Aorta (tissue), 5 donors: ENCODE results near the gene ST6GAL1. TPM values are rescaled to one million over a fixed set of nuclear protein-coding genes. Genes with fewer than 3 reads are reported as not detected.

Source experiments
- ATAC-seq: fragments of 200-7000 bp; cut with Tn5 transposase; one replicate; pipeline ENCODE4 v1.9.1; 2022; ENCODE audit warnings: moderate library complexity; ENCODE audit not compliant: low FRiP score
- DNase-seq, 2 donors: peaks; one replicate each; pipeline ENCODE4 v3.0.0-alpha.2; 2020
- H3K27ac ChIP-seq, 2 donors: one replicate each; pipeline ENCODE4 v1.5.1; 2013; ENCODE audit warnings: low read length in 2 of 2, mild to moderate bottlenecking in 2 of 2, moderate library complexity in 2 of 2, control low read depth in 1 of 2, inconsistent platforms in 1 of 2, low read depth in 1 of 2
- H3K27me3 ChIP-seq, 2 donors: one replicate each; pipeline ENCODE4 v1.6.1; 2013; ENCODE audit warnings: control low read depth in 1 of 2, low read length in 1 of 2, mild to moderate bottlenecking in 1 of 2, moderate library complexity in 1 of 2; ENCODE audit not compliant: insufficient read depth in 2 of 2, control insufficient read depth in 1 of 2
- H3K36me3 ChIP-seq, 2 donors: one replicate each; pipeline ENCODE4 v1.6.1; 2013; ENCODE audit warnings: control low read depth in 1 of 2, low read length in 1 of 2, mild to moderate bottlenecking in 1 of 2; ENCODE audit not compliant: insufficient read depth in 2 of 2, control insufficient read depth in 1 of 2
- H3K4me1 ChIP-seq, 2 donors: one replicate each; pipeline ENCODE4 v1.6.1; 2013; ENCODE audit warnings: low read length in 2 of 2, control low read depth in 1 of 2, mild to moderate bottlenecking in 1 of 2, moderate library complexity in 1 of 2; ENCODE audit not compliant: insufficient read depth in 2 of 2, control insufficient read depth in 1 of 2
- H3K4me3 ChIP-seq, 2 donors: one replicate each; pipeline ENCODE4 v1.5.1; 2013; ENCODE audit warnings: low read length in 2 of 2, control low read depth in 1 of 2, mild to moderate bottlenecking in 1 of 2
- H3K9me3 ChIP-seq: one replicate; pipeline ENCODE4 v1.6.1; 2013; ENCODE audit warnings: mild to moderate bottlenecking, low read length; ENCODE audit not compliant: control insufficient read depth
- WGBS, 2 donors: extraction: QIAGEN DNeasy Blood & Tissue Kit; methylation state at CpG; one replicate each; pipeline ENCODE4 v1.1.7; 2013; 5-methylcytosine and 5-hydroxymethylcytosine counted together
- intact Hi-C, 2 donors: fragments of 100-400 bp; cut with DNase I; formaldehyde crosslinking; loops; one replicate each; pipeline versions ENCODE4 v1.14.2 to v1.15.0; 2022
- polyA plus RNA-seq, 2 donors: library from polyadenylated mRNA; stranded (reverse); fragments of 200-250 nt; gene quantifications; one replicate each; pipeline ENCODE4 v1.2.3, GENCODE V29; 2013
- total RNA-seq, 2 donors: library from RNA; stranded (reverse); fragmentation: NEBNext Ultra II Directional; extraction: Animal tissue kit (Norgen Biotek cat#: 25700); gene quantifications; one replicate each; pipeline ENCODE4 v1.2.1, GENCODE V29; 2021
- donor health status: healthy with polysubstance abuse.
- donor health status: Bipolar disorder and iron deficiency.
- donor health status: DM: no; HTN: no; CAD: no.
- donor health status: DM: no; HTN: no; CAD: no.
- donor health status: DM: yes; HTN: yes; CAD: no.

The ST6GAL1 gene
- total and polyA plus RNA-seq, 4 donors, result 11.8 to 140 (median 50.4) TPM

DNA sequence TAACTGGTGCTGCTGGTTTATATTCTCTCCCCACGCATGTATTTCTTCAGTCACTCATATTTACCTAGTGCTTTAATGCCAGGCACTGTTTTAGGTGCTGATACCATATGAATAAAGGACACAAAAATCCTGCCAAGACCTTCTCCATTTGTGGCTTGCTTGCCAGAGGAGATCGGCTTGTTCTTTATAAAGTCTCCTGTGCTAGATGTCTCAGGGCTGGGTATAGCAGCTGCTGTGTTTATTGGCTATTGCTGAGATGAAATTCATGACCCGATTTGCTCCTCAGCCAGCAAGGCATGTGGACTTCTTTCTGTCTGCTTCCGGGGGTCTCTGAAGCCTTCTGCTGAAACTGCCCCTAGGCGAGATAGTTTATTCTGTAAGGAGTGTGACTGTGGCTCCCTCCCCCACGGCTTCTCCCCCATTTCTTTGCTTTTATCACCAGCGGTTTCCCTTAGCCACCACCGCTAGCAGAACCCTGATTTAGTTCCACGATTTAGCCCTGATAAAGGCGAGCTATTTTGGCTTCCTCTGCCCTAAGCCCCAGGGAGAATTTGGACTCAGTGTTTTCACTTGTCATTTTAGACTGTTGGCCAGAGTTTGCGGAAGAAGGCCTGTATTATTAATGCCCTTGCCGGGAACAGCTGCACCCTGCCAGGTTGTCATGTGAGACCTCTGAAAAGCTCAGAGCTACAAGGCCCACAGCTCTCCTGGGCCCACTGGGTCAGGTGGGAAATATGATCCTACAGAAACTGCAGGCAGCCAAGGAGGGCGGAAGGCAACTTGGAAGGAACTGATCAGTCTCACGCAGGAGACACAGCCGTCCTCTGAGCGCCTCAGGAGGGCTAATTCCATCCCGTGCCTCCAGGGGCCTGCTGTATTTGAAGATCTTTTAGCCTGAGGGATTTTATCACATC is 46.8 kb downstream of the ST6GAL1 start:
- Histone ChIP-seq H3K4me1 (peaks cover 4 to 7% of the 10 kb centered on the region in 2 donors), H3K27ac (peak overlapping the region; percentile 52 to 98), H3K36me3 (no peaks in the 10 kb centered on the region), H3K27me3 (no peaks in the 10 kb centered on the region), H3K9me3 (no peaks in the 10 kb centered on the region), H3K4me3 (no peak overlapping the region)
- WGBS, 2 donors, result 4 to 5% methylated on average over 17 of the region's 17 CpGs
- intact Hi-C loops, result loop anchor here (5.0 to 10.0 kb wide), 3 partner anchors 45 to 210 kb away; partner anchors contain the start of gene ST6GAL1 (in 1 of the 2)
- peak; percentile 87 to 91 for DNase-seq
- peak; percentile 91 for ATAC-seq

GRCh38 chr3:186978712-186979111 is 48.4 kb downstream of the ST6GAL1 start:
- peak overlapping the region in 1 of 2 donors; percentile 45 for H3K27ac ChIP-seq
- intact Hi-C loops, result loop anchor here (5.0 to 10.0 kb wide), 3 partner anchors 46 to 209 kb away; partner anchors contain the start of gene ST6GAL1 (in 1 of the 2)
- peaks cover 4 to 7% of the 10 kb centered on the region in 2 donors for H3K4me1 ChIP-seq

GRCh38 chr3:186979852-186980251 is 49.5 kb downstream of the ST6GAL1 start:
- ATAC-seq, result no peak
- Histone ChIP-seq H3K4me1 (peaks cover under 1 to 3% of the 10 kb centered on the region in 2 donors), H3K27ac (no peak overlapping the region), H3K36me3 (no peaks in the 10 kb centered on the region), H3K4me3 (no peak overlapping the region), H3K27me3 (no peaks in the 10 kb centered on the region), H3K9me3 (no peaks in the 10 kb centered on the region)
- intact Hi-C loops, result loop anchor here (5.0 to 10.0 kb wide), 3 partner anchors 48 to 207 kb away; partner anchors contain the start of gene ST6GAL1 (in 1 of the 2)
- WGBS, 2 donors, result 93 to 97% methylated on average over 3 of the region's 3 CpGs
- DNase-seq, result no peak

More at GRCh38 chr3:186978712-186979111, 48.4 kb downstream of the ST6GAL1 start:
- Histone ChIP-seq H3K36me3 (no peaks in the 10 kb centered on the region), H3K4me3 (no peak overlapping the region), H3K27me3 (no peaks in the 10 kb centered on the region), H3K9me3 (no peaks in the 10 kb centered on the region)
- no peak for DNase-seq
- ATAC-seq, result no peak
- WGBS, 2 donors, result 93 to 98% methylated on average over 2 of the region's 2 CpGs

GRCh38 chr3:186980989-186981388 is 50.7 kb downstream of the ST6GAL1 start:
- no peaks in the 10 kb centered on the region for H3K27me3 ChIP-seq
- H3K9me3 ChIP-seq, result no peaks in the 10 kb centered on the region
- no peaks in the 10 kb centered on the region for H3K36me3 ChIP-seq
- H3K4me1 ChIP-seq, result peaks cover 2 to 4% of the 10 kb centered on the region in 2 donors
- intact Hi-C loops, result no loop called here
- ATAC-seq (no peak), DNase-seq (no peak)
- 85 to 87% methylated on average over 2 of the region's 2 CpGs for WGBS, 2 donors
- no peak overlapping the region for H3K4me3 ChIP-seq
- no peak overlapping the region for H3K27ac ChIP-seq

GRCh38 chr3:186983659-186984058 is 53.3 kb downstream of the ST6GAL1 start:
- DNase-seq (no peak), ATAC-seq (no peak)
- H3K9me3 ChIP-seq, result no peaks in the 10 kb centered on the region
- intact Hi-C loops, result no loop called here
- 79 to 89% methylated on average over 4 of the region's 4 CpGs for WGBS, 2 donors
- no peak overlapping the region for H3K27ac ChIP-seq
- peaks cover 0 to 5% of the 10 kb centered on the region in 2 donors for H3K4me1 ChIP-seq
- H3K4me3 ChIP-seq, result no peak overlapping the region
- H3K27me3 ChIP-seq, result no peaks in the 10 kb centered on the region
- H3K36me3 ChIP-seq, result no peaks in the 10 kb centered on the region

DNA sequence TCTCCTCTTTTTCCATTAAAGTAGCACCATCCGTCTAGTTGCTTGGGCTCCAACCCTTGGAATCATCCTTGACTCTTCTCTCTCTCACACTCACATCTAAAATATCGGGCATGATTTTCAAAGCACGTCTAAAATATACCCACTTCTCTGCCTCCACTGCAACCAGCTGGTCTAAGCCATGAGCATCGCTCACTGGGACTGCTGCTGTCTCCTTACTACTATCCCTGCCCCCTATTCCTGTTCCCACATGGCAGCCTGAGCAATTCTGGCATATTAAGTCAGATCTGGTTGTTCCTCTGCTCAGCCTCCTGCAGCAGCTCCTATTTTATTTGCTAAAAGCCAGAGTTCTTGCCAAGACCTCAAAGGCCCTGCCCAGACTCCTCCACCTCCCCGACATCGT is 53.7 kb downstream of the ST6GAL1 start:
- peak overlapping the region in 1 of 2 donors; percentile 40 for H3K27ac ChIP-seq

DNA sequence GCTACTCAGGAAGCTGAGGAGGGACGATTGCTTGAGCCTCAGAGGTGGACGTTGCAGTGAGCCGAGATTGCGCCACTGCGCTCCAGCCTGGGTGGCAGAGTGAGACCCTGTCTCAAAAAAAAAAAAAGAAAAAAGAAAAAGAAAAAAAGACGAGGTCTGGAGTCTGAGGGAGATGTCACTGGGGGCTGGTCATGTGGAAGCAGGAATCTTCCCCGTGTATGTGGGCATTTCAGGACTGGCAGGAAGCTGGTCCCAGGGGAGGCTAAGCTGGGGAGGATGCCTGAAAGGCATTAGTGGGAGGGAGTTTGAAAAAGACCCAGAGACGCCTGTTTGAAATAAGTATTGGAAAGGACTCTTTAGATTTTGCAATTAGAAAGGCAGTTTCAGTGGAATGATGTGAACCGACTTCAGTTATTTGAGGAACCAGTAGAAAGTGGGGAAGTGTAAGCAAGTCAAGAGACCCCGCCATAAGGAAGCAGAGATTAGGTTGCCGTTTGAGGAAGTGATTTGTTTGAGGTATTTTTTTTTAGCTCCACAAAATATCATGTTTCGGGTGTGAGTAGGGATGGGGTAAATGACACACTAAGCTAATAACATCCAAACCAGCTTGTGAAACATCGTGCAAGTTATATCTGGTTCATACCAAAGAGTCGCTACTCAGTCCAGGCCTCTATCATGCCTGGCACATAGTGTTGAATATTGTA is 55.5 kb downstream of the ST6GAL1 start:
- no peak for DNase-seq
- no peak for ATAC-seq
- H3K27ac ChIP-seq, result peak overlapping the region in 1 of 2 donors; percentile 23
- no peak overlapping the region for H3K4me3 ChIP-seq
- no peaks in the 10 kb centered on the region for H3K27me3 ChIP-seq
- no peaks in the 10 kb centered on the region for H3K36me3 ChIP-seq
- H3K9me3 ChIP-seq, result no peaks in the 10 kb centered on the region
- peaks cover 0 to 5% of the 10 kb centered on the region in 2 donors for H3K4me1 ChIP-seq
- intact Hi-C loops, result no loop called here
- 45 to 53% methylated on average over 14 of the region's 14 CpGs for WGBS, 2 donors

More for the DNA sequence above, 53.7 kb downstream of the ST6GAL1 start:
- ATAC-seq (no peak), DNase-seq (no peak)
- no peaks in the 10 kb centered on the region for H3K36me3 ChIP-seq
- WGBS, 2 donors, result 59 to 62% methylated on average over 6 of the region's 6 CpGs
- H3K9me3 ChIP-seq, result no peaks in the 10 kb centered on the region
- H3K4me3 ChIP-seq, result no peak overlapping the region
- intact Hi-C loops, result no loop called here
- H3K27me3 ChIP-seq, result no peaks in the 10 kb centered on the region
- peaks cover 0 to 5% of the 10 kb centered on the region in 2 donors for H3K4me1 ChIP-seq

GRCh38 chr3:186986406-186986805 is 56.1 kb downstream of the ST6GAL1 start:
- WGBS, 2 donors, result 95 to 97% methylated on average over 8 of the region's 8 CpGs
- intact Hi-C loops, result no loop called here
- DNase-seq (no peak), ATAC-seq (no peak)
- H3K4me1 ChIP-seq, result peaks cover 0 to 5% of the 10 kb centered on the region in 2 donors
- no peaks in the 10 kb centered on the region for H3K9me3 ChIP-seq
- H3K27me3 ChIP-seq, result no peaks in the 10 kb centered on the region
- no peak overlapping the region for H3K27ac ChIP-seq
- no peaks in the 10 kb centered on the region for H3K36me3 ChIP-seq
- H3K4me3 ChIP-seq, result no peak overlapping the region
